Osteocyte (in vitro differentiated cells): ENCODE measurements around the gene AMBRA1. TPM values are rescaled to one million over a fixed set of nuclear protein-coding genes. Genes with fewer than 3 reads are reported as not detected.

ENCODE experiments used
- DNase-seq: peaks from one replicate; pipeline ENCODE4 v3.0.0; 2021; ENCODE audit warnings: mixed read lengths; ENCODE audit not compliant: unreplicated experiment; ENCODE audit errors: extremely low spot score
- H3K27ac Mint-ChIP-seq: one replicate; pipeline ENCODE4 v1.8.0; 2021; ENCODE audit warnings: mild to moderate bottlenecking, mixed read lengths; ENCODE audit not compliant: unreplicated experiment
- H3K27me3 Mint-ChIP-seq: one replicate; pipeline ENCODE4 v1.8.0; 2021; ENCODE audit warnings: mixed read lengths; ENCODE audit not compliant: unreplicated experiment
- H3K36me3 Mint-ChIP-seq: one replicate; pipeline ENCODE4 v1.8.0; 2021; ENCODE audit warnings: mixed read lengths; ENCODE audit not compliant: unreplicated experiment
- H3K4me1 Mint-ChIP-seq: one replicate; pipeline ENCODE4 v1.8.0; 2021; ENCODE audit warnings: mixed read lengths; ENCODE audit not compliant: unreplicated experiment
- H3K4me3 Mint-ChIP-seq: one replicate; pipeline ENCODE4 v1.8.0; 2021; ENCODE audit warnings: mild to moderate bottlenecking, moderate library complexity, mixed read lengths; ENCODE audit not compliant: unreplicated experiment
- H3K9me3 Mint-ChIP-seq: one replicate; pipeline ENCODE4 v1.8.0; 2021; ENCODE audit warnings: mixed read lengths; ENCODE audit not compliant: unreplicated experiment
- total RNA-seq: library from RNA; stranded (reverse); gene quantifications from 2 replicates; pipeline ENCODE4 v1.2.1, GENCODE V29; 2021
- TF ChIP-seq, protein P1 (sequence below): fragments of 200-600 bp; sonication (generic); IDR thresholded peaks from 2 replicates; pipeline ENCODE4 v1.5.0; 2021; ENCODE audit warnings: antibody characterized with exemption, mild to moderate bottlenecking, moderate library complexity

Gene AMBRA1
- total RNA-seq, 1 donor from 2014 or later = 32.1 TPM

DNA sequence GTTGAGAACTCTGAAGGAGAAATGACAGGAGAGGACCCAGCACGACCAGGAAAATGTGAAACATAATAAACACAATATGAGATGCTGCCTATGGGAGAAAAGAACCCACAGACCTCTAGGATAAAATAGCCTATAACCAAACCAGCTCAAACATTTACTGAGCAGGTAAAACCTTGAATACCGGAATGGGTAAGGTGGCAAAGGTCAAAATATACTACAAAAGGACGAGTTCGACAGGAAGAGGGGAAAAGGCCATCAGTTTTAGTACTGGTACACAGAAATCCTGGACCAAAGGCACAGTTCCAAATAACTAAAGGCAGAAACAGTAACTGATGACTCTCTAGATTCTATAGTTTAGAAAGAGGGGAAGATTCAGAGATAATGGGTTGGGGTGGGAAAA lies 96.3 kb downstream of the AMBRA1 start:
- H3K27me3 Mint-ChIP-seq = no peaks in the 10 kb centered on the region
- no peak overlapping the region for H3K27ac Mint-ChIP-seq
- no peaks in the 10 kb centered on the region for H3K4me1 Mint-ChIP-seq
- no peak overlapping the region for H3K4me3 Mint-ChIP-seq
- TF ChIP-seq, protein P1, sequence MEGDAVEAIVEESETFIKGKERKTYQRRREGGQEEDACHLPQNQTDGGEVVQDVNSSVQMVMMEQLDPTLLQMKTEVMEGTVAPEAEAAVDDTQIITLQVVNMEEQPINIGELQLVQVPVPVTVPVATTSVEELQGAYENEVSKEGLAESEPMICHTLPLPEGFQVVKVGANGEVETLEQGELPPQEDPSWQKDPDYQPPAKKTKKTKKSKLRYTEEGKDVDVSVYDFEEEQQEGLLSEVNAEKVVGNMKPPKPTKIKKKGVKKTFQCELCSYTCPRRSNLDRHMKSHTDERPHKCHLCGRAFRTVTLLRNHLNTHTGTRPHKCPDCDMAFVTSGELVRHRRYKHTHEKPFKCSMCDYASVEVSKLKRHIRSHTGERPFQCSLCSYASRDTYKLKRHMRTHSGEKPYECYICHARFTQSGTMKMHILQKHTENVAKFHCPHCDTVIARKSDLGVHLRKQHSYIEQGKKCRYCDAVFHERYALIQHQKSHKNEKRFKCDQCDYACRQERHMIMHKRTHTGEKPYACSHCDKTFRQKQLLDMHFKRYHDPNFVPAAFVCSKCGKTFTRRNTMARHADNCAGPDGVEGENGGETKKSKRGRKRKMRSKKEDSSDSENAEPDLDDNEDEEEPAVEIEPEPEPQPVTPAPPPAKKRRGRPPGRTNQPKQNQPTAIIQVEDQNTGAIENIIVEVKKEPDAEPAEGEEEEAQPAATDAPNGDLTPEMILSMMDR = no peak
- peaks cover 9% of the 10 kb centered on the region for H3K36me3 Mint-ChIP-seq
- no peaks in the 10 kb centered on the region for H3K9me3 Mint-ChIP-seq
- DNase-seq = no peak

DNA sequence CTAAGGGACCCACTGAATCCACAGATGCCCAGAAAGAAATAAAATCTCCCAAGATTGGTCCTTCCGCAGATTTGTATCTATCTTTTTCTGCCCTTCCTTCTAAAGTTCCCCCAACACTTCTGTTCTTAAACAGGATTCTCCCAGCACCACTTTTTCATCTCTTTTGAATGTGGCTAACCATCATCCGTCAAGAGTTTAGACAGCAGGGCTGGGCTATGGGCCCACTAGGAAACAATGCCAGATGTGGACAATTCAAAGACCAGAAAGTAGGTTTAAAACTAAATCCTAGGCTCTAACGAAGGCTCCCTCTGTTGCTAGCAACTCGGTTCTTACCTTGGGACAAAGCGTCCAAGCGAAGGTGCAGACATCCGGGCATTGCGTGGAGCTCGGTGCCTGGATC lies 100.0 kb downstream of the AMBRA1 start:
- Mint-ChIP-seq H3K27ac (no peak overlapping the region), H3K27me3 (no peaks in the 10 kb centered on the region), H3K4me1 (peaks cover 3% of the 10 kb centered on the region), H3K36me3 (peaks cover 9% of the 10 kb centered on the region), H3K9me3 (no peaks in the 10 kb centered on the region), H3K4me3 (no peak overlapping the region)
- TF ChIP-seq, protein P1 = no peak
- DNase-seq = no peak

DNA sequence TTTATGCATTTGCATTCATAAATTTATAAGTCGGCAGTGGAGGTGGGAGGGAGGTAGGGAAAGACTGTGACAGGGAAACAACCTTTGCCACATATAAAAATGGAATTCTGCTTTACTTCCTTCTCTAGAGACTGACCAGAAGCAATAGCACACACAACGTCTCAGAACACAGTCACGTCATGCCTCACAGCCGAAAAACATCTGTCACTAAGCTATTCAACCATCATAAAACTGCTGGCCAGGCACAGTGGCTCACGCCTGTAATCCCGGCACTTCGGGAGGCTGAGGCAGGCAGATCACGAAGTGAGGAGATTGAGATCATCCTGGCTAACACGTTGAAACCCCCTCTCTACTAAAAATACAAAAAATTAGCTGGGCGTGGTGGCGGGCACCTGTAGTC lies 101.3 kb downstream of the AMBRA1 start:
- DNase-seq = no peak
- Mint-ChIP-seq H3K36me3 (peaks cover 11% of the 10 kb centered on the region), H3K9me3 (no peaks in the 10 kb centered on the region), H3K27ac (no peak overlapping the region), H3K4me1 (peaks cover 3% of the 10 kb centered on the region), H3K27me3 (no peaks in the 10 kb centered on the region), H3K4me3 (no peak overlapping the region)
- TF ChIP-seq, protein P1 = no peak

DNA sequence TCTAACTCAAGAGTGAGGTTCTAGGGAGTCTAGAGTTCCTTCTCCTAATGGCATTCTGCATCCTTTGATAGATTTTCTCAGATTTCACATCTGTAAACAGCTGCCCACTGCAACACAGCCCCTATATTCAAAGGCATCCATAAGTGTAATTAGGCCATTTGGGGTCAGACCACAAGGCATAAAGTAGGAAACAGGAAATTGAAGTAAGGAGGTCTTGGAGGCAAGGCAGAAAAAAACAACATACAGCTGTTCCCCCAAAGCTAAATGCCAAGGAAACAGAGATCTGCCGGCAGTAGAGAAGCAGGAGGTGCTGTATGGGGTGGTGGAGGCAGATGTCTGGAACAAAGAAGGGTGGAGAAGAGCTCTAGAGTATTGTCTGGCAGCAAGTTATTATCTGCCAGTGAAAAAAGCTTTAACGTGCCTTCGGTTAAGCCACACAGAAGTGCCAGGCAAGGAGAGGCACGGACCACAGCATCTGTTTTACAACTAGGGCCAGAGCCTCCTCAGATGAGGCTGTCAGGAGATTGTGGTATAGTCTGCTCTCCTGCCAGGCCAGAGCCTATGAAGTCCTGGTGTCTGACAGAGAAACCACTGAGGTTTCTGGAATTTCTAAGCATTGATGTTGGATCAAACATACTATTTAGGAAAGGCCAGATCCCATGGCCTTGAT lies 102.0 kb downstream of the AMBRA1 start:
- Mint-ChIP-seq H3K27ac (no peak overlapping the region), H3K9me3 (no peaks in the 10 kb centered on the region), H3K4me3 (no peak overlapping the region), H3K4me1 (peaks cover 3% of the 10 kb centered on the region), H3K36me3 (peaks cover 11% of the 10 kb centered on the region), H3K27me3 (no peaks in the 10 kb centered on the region)
- TF ChIP-seq, protein P1 = no peak
- no peak for DNase-seq

DNA sequence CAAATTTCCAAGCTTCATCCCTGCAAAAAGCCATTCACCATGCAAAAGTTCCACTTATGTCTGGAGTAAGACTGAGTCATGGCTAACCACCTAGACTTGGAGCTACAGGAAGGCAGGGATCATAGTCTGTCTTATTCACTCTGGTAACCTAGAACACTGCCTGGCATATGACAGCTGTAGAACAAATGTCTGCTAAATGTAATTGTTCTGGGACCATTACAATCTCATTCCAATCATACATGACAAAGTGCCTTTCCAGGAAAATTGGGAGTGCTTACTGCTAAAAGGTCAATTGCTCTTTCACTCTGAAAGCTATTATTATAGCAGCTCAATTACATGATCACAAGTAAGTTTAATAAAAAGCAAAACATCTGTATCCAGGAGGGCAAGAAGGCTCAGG lies 103.2 kb downstream of the AMBRA1 start:
- TF ChIP-seq, protein P1 = no peak
- peaks cover 4% of the 10 kb centered on the region for H3K4me1 Mint-ChIP-seq
- no peak for DNase-seq
- no peaks in the 10 kb centered on the region for H3K9me3 Mint-ChIP-seq
- no peak overlapping the region for H3K27ac Mint-ChIP-seq
- no peaks in the 10 kb centered on the region for H3K27me3 Mint-ChIP-seq
- no peak overlapping the region for H3K4me3 Mint-ChIP-seq
- H3K36me3 Mint-ChIP-seq = peaks cover 11% of the 10 kb centered on the region
